Heart right ventricle (tissue), 16 donors: Measurements from ENCODE around the gene PPM1G. TPM values are rescaled to one million over a fixed set of nuclear protein-coding genes. Genes with fewer than 3 reads are reported as not detected.
A peak's percentile ranks its signal among the peaks of the same experiment; 100 is the strongest.

Experiments used
- ATAC-seq, 8 donors: fragments of 200-7000 bp; cut with Tn5 transposase; one replicate each; pipeline ENCODE4 v1.9.1; 2020; ENCODE audit warnings: mild to moderate bottlenecking in 8 of 8, moderate library complexity in 8 of 8, moderate number of reproducible peaks in 1 of 8
- DNase-seq, 2 donors: peaks; one replicate each; pipeline ENCODE4 v3.0.0-alpha.2; 2020
- H3K27ac ChIP-seq, 10 donors: fragments of 200-600 bp; sonication (generic) in 2 of 10; one replicate each; pipeline versions ENCODE4 v1.5.0 to v1.8.0; 2020 to 2022; ENCODE audit warnings: mild to moderate bottlenecking in 3 of 10
- H3K27me3 ChIP-seq, 7 donors: fragments of 200-600 bp; one replicate each; pipeline ENCODE4 v1.8.0; 2021 to 2022; ENCODE audit warnings: mild to moderate bottlenecking in 2 of 7
- H3K36me3 ChIP-seq, 9 donors: fragments of 200-600 bp; sonication (generic) in 1 of 9; one replicate each; pipeline versions ENCODE4 v1.5.0 to v1.8.0; 2020 to 2022; ENCODE audit warnings: mild to moderate bottlenecking in 2 of 9
- H3K4me1 ChIP-seq, 9 donors: fragments of 200-600 bp; sonication (generic) in 1 of 9; one replicate each; pipeline versions ENCODE4 v1.5.0 to v1.8.0; 2020 to 2022; ENCODE audit warnings: mild to moderate bottlenecking in 4 of 9
- H3K4me3 ChIP-seq, 10 donors: fragments of 200-600 bp; sonication (generic) in 2 of 10; one replicate each; pipeline versions ENCODE4 v1.5.0 to v1.8.0; 2020 to 2022; ENCODE audit warnings: mild to moderate bottlenecking in 7 of 10, moderate library complexity in 2 of 10
- H3K9me3 ChIP-seq, 11 donors: fragments of 200-600 bp in 10 of 11; sonication (generic) in 2 of 11; one replicate each; pipeline versions ENCODE4 v1.5.0 to v1.8.0; 2013 to 2022; ENCODE audit warnings: mild to moderate bottlenecking in 2 of 11, control low read depth in 1 of 11, moderate library complexity in 1 of 11
- CTCF ChIP-seq, 9 donors: fragments of 200-600 bp; sonication (generic) in 2 of 9; IDR thresholded peaks; one replicate each; pipeline versions ENCODE4 v1.5.0 to v1.8.0; 2021 to 2022; ENCODE audit warnings: antibody characterized with exemption in 9 of 9, mild to moderate bottlenecking in 5 of 9, moderate library complexity in 1 of 9
- WGBS, 2 donors: extraction: QIAGEN DNeasy Blood & Tissue Kit; methylation state at CpG; one replicate each; pipeline ENCODE4 v1.1.7; 2013; ENCODE audit warnings: inconsistent platforms in 1 of 2; 5-methylcytosine and 5-hydroxymethylcytosine counted together
- intact Hi-C, 10 donors: fragments of 100-400 bp; cut with DNase I; formaldehyde crosslinking; loops; one replicate each; pipeline versions ENCODE4 v1.11.1 to v1.14.2; 2022
- polyA plus RNA-seq, 2 donors: library from polyadenylated mRNA; stranded (reverse); fragments of 200-250 nt; gene quantifications; one replicate each; pipeline ENCODE4 v1.2.3, GENCODE V29; 2013
- total RNA-seq, 10 donors: library from RNA; stranded (reverse); fragmentation: NEBNext Ultra II Directional in 3 of 10; extraction: Animal tissue kit (Norgen Biotek cat#: 25700) in 3 of 10; gene quantifications; one replicate each; pipeline versions ENCODE4 v1.2.1 to v1.2.4, GENCODE V29; 2021 to 2023
- donor health status: Arrhythmogenic right ventricular cardiomyopathy.
- donor health status: ischemic (EF 13 %, LVEDD 7.1; RV severe dilation, severe dysfunction).
- donor health status: healthy with polysubstance abuse.
- donor health status: DM: no; HTN: yes; CAD: no.
- donor health status: DM: no; HTN: no; CAD: no.
- donor health status: ischemic (EF 25% LVEDD 6.9; RV normal size, moderate dysfunction).
- donor health status: ischemic (EF 25% LVEDD 5.7; RV mildly dilated, moderate dysfunction).
- donor health status: healthy.
- donor health status: DM: yes; HTN: yes; CAD: no.
- donor health status: Ischemic cardiomyopathy.
- donor health status: ischemic (EF 35%, LVEDD 5.7; RV mildly dilated, moderate dysfunction).
- donor health status: nonischemic (EF 11% LVEDD 7.7; RV severe dilation, severe dysfunction).
- donor health status: DM: yes; HTN: yes; CAD: no.
- donor health status: PGD.
- donor health status: ischemic (EF 29% LVEDD 5.4; RV normal size, mild dysfunction).
- donor health status: nonischemic (EF 23%, LVEDD 6.1; RV moderate dilation, normal function).

PPM1G gene
- total and polyA plus RNA-seq, 12 donors: 28.4 to 72.6 (median 33.8) TPM

DNA sequence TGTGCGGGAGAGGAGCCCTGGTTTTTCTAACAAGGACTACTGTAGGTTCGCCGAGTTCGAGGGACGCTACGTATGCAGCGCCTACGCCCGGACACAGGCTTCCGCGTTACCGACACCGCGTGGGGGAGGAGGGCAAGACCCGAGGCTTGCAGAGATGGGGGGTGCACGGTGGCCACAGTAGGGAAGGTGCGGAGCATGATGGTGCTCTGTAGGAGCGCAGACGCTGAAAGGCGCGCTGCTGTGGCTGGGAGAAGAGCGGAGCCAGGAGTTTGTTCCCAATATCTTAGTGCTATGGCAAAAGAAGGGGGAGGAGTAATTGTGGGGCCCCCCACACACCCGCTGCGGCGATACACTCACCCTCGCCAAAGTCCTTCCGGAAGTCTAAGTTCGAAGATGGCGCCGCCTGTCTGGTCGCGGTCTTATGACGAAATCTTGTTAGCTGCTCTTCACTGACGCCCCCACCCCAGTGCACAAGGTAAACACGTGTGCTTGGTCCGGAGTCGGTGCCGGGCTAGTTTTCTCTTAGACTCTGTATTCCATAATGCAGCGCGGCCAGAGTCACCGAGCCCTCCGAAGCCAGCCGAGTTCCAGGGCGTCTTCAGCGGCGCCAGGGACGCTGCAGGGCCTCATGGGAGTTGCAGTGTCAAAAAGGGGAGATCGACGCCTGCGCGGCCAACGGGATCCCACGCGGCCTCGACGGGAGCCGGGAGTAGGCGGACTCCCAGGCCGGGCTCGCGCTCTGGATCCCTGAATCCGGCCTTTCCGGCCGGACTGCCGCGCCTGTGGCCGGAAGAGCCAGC is 52.8 kb downstream of the PPM1G start, which contains the start of gene GTF3C2:
GTF3C2 (minus strand) TSS at position 383 of the 800 bp plus-strand sequence. CDS start 13,210 bp downstream, outside the sequence.
- intact Hi-C loops: loop anchor here in 5 of 10 donors (2.0 to 10.0 kb wide), 5 partner anchors 14 to 144 kb away; partner anchors contain the start of genes MPV17 (in 4 of the 5), ATRAID (in 2 of the 5), EIF2B4 (in 2 of the 5) and SLC5A6 (in 2 of the 5)
- ATAC-seq: peak; percentile 97 to 99 (median 98)

DNA sequence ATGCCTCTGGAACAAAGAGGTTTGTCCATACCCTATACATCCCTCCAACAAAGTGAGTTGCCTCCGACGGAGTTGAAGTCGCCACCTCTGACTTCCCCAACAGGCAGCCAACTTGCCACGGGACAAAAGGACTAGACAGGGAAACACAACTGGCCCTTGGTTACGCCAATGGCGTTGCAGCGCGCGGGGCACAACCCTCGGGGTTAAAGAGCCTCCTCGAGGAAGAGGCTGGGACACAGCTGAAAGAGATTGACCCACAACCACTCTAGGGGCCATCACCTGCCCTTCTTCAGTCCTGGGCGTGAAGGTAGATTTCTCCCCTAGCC is 53.4 kb downstream of the PPM1G start:
- H3K36me3 ChIP-seq: peaks cover 0 to 6% (median 0%) of the 10 kb centered on the region in 9 donors
- TF ChIP-seq CTCF (IDR thresholded peaks at IDR 0.05): no peak
- intact Hi-C loops: loop anchor here in 5 of 10 donors (2.0 to 10.0 kb wide), 5 partner anchors 15 to 144 kb away; partner anchors contain the start of genes MPV17 (in 4 of the 5), ATRAID (in 2 of the 5), EIF2B4 (in 2 of the 5) and SLC5A6 (in 2 of the 5)
- peak in 6 of 8 donors; percentile 5 to 24 (median 12) for ATAC-seq
- H3K27ac ChIP-seq: peak overlapping the region; percentile 83 to 97 (median 90)
- no peaks in the 10 kb centered on the region for H3K27me3 ChIP-seq
- peak overlapping the region; percentile 68 to 98 (median 85) for H3K4me3 ChIP-seq
- WGBS, 2 donors: 0 to 1% methylated on average over 12 of the region's 12 CpGs
- H3K9me3 ChIP-seq: no peaks in the 10 kb centered on the region
- H3K4me1 ChIP-seq: peaks cover 0 to 47% (median 37%) of the 10 kb centered on the region in 9 donors
- DNase-seq: peak in 1 of 2 donors; percentile 30

More for the DNA sequence above, 52.8 kb downstream of the PPM1G start, which contains the start of gene GTF3C2:
- peak in 3 of 9 donors; percentile 12 to 17 (median 17) for TF ChIP-seq CTCF (IDR thresholded peaks at IDR 0.05)
- Histone ChIP-seq H3K4me1 (peaks cover 0 to 47% (median 37%) of the 10 kb centered on the region in 9 donors), H3K4me3 (peak within 1 kb of the TSS; percentile 68 to 98 (median 85)), H3K27ac (peak within 1 kb of the TSS; percentile 83 to 97 (median 90)), H3K36me3 (peaks cover 0 to 6% (median 0%) of the 10 kb centered on the region in 9 donors), H3K27me3 (no peaks in the 10 kb centered on the region), H3K9me3 (no peaks in the 10 kb centered on the region)
- peak; percentile 93 to 95 for DNase-seq
- 0 to 1% methylated on average over 67 of the region's 67 CpGs for WGBS, 2 donors

DNA sequence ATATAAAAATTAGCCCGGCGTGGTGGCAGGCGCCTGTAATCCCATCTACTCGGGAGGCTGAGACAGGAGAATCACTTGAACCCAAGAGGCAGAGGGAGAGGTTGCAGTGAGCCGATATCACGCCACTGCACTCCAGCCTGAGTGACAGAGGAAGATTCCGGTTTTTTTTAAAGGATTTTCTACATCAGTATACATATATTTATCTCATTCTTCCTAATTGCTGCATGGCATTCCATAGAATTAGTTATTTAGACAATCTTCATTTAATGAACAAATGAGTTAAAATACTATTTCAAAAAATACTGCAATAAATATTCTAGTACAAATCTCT is 54.8 kb downstream of the PPM1G start:
- intact Hi-C loops: loop anchor here in 2 of 10 donors (5.0 to 10.0 kb wide), 2 partner anchors 140 to 222 kb away; partner anchors contain the start of genes ATRAID (in 1 of the 2), CAD (in 1 of the 2), PREB (in 1 of the 2) and SLC5A6 (in 1 of the 2)
- ATAC-seq (no peak), DNase-seq (no peak)
- Histone ChIP-seq H3K27ac (no peak overlapping the region), H3K4me1 (peaks cover 0 to 47% (median 37%) of the 10 kb centered on the region in 9 donors), H3K27me3 (no peaks in the 10 kb centered on the region), H3K4me3 (no peak overlapping the region), H3K9me3 (no peaks in the 10 kb centered on the region), H3K36me3 (peaks cover 0 to 12% (median 0%) of the 10 kb centered on the region in 9 donors)
- WGBS, 2 donors: 93 to 95% methylated on average over 7 of the region's 7 CpGs
- TF ChIP-seq CTCF (IDR thresholded peaks at IDR 0.05): no peak
